Measurements from ENCODE around the gene CARD14.

The CARD14 gene

GRCh38 chr17:80209765-80210164, 39.9 kb downstream of the CARD14 start:
- H3K4me3 ChIP-seq (ENCODE audit: low read depth, low read length): no peak overlapping the region

- no peak overlapping the region for H3K4me3 ChIP-seq (ENCODE audit: low read depth, low read length)
Measured at GRCh38 chr17:80210348-80211108, 40.7 kb downstream of the CARD14 start.

- H3K4me3 ChIP-seq (ENCODE audit: low read depth, low read length): no peak overlapping the region
Measured at GRCh38 chr17:80212109-80212508, 42.3 kb downstream of the CARD14 start.

GRCh38 chr17:80212511-80212910, 42.7 kb downstream of the CARD14 start:
- no peak overlapping the region for H3K4me3 ChIP-seq (ENCODE audit: low read depth, low read length)

- no peak overlapping the region for H3K4me3 ChIP-seq (ENCODE audit: low read depth, low read length)
Measured at GRCh38 chr17:80212962-80213642, 43.3 kb downstream of the CARD14 start.

- no peak overlapping the region for H3K4me3 ChIP-seq (ENCODE audit: low read depth, low read length)
Measured at GRCh38 chr17:80213643-80213975, 43.8 kb downstream of the CARD14 start.

- H3K4me3 ChIP-seq (ENCODE audit: low read depth, low read length): no peak overlapping the region
Measured at GRCh38 chr17:80214012-80214877, 44.4 kb downstream of the CARD14 start.

GRCh38 chr17:80214878-80215210, 45.0 kb downstream of the CARD14 start:
- no peak overlapping the region for H3K4me3 ChIP-seq (ENCODE audit: low read depth, low read length)

GRCh38 chr17:80216473-80217456, 46.9 kb downstream of the CARD14 start:
- no peak overlapping the region for H3K4me3 ChIP-seq (ENCODE audit: low read depth, low read length)

- no peak overlapping the region for H3K4me3 ChIP-seq (ENCODE audit: low read depth, low read length)
Measured at GRCh38 chr17:80217703-80218362, 48.0 kb downstream of the CARD14 start.

GRCh38 chr17:80218391-80218790, 48.6 kb downstream of the CARD14 start:
- no peak overlapping the region for H3K4me3 ChIP-seq (ENCODE audit: low read depth, low read length)

- peak overlapping the region; percentile 72 for H3K4me3 ChIP-seq (ENCODE audit: low read depth, low read length)
Measured at GRCh38 chr17:80219013-80219762, 49.4 kb downstream of the CARD14 start.

- peak overlapping the region; percentile 72 for H3K4me3 ChIP-seq (ENCODE audit: low read depth, low read length)
Measured at GRCh38 chr17:80219763-80220053, 49.9 kb downstream of the CARD14 start.

GRCh38 chr17:80220054-80220735, 50.4 kb downstream of the CARD14 start, which contains the start of the genes SGSH and SLC26A11:
SGSH (minus strand) TSS chr17:80220333; CDS start chr17:80220313, 20 bp downstream.
SLC26A11 (plus strand) TSS chr17:80220427; CDS start chr17:80221561, 1,134 bp downstream.
- peak within 1 kb of the TSS; percentile 72 for H3K4me3 ChIP-seq (ENCODE audit: low read depth, low read length)

GRCh38 chr17:80220736-80221215, 50.9 kb downstream of the CARD14 start:
- peak overlapping the region; percentile 72 for H3K4me3 ChIP-seq (ENCODE audit: low read depth, low read length)

GRCh38 chr17:80221351-80222105, 51.7 kb downstream of the CARD14 start:
- peak overlapping the region; percentile 72 for H3K4me3 ChIP-seq (ENCODE audit: low read depth, low read length)

GRCh38 chr17:80222376-80223141, 52.7 kb downstream of the CARD14 start:
- H3K4me3 ChIP-seq (ENCODE audit: low read depth, low read length): no peak overlapping the region
